GM12878 (cell line): ENCODE measurements around the gene VMP1. TPM values are rescaled to one million over a fixed set of nuclear protein-coding genes. Genes with fewer than 3 reads are reported as not detected.

Source experiments
- ATAC-seq: fragments of 200-7000 bp; cut with Tn5 transposase; 3 replicates; pipeline ENCODE4 v1.9.1; 2020; ENCODE audit warnings: mild to moderate bottlenecking, moderate library complexity
- BruUV-seq: library from RNA; stranded (reverse); fragments of 400-500 nt; replicated peaks from 2 replicates; lab custom pipeline; 2021; lab: Mats Ljungman, UMichigan
- CTCF ChIA-PET: fragments of 300-600 bp; sonication (Branson Sonifier 250); formaldehyde crosslinking; extraction: SDS; loops from one replicate; lab custom pipeline; 2021; ENCODE audit warnings: inconsistent platforms; lab: Yijun Ruan, JAX
- POLR2A ChIA-PET: fragments of 350-600 bp; formaldehyde crosslinking; extraction: SDS; loops from one replicate; lab custom pipeline; 2021; ENCODE audit warnings: inconsistent platforms; lab: Charles Lee
- RAD21 ChIA-PET: fragments of 300-600 bp; sonication (Branson Sonifier 250); formaldehyde crosslinking; loops from one replicate; lab custom pipeline; 2023; ENCODE audit warnings: antibody characterized with exemption; ENCODE audit not compliant: unreplicated experiment; lab: Charles Lee
- SMC1A ChIA-PET: fragments of 300-600 bp; sonication (Branson Sonifier 250); formaldehyde crosslinking; loops from one replicate; lab custom pipeline; 2023; ENCODE audit not compliant: unreplicated experiment, uncharacterized antibody; lab: Charles Lee
- DNase-seq: peaks from one replicate; pipeline ENCODE4 v3.0.0-alpha.2; 2011; ENCODE audit warnings: low read depth, low spot score
- FAIRE-seq: peaks from 3 replicates; lab custom pipeline; 2011; peaks lifted over from hg19 to GRCh38; lab: Jason Lieb, UNC
- H2AFZ ChIP-seq: 2 replicates; pipeline ENCODE4 v1.6.0; 2011; ENCODE audit warnings: low read depth, low read length, control low read depth; ENCODE audit not compliant: control insufficient read depth
- H3K27ac ChIP-seq: 2 replicates; pipeline ENCODE4 v1.5.1; 2011; ENCODE audit warnings: control low read depth; ENCODE audit not compliant: control insufficient read depth, insufficient read depth
- H3K27me3 ChIP-seq, 2 experiments: replicated peaks in 1 of 2; 2 replicates each; pipeline versions ENCODE4 v1.6.0 to v1.6.1; 2011; ENCODE audit warnings: low read length in 1 of 2; ENCODE audit not compliant: control insufficient read depth in 2 of 2, insufficient read depth in 2 of 2
- H3K36me3 ChIP-seq, 2 experiments: 2 replicates each; pipeline ENCODE4 v1.5.1; 2011; ENCODE audit warnings: low read length in 1 of 2; ENCODE audit not compliant: control insufficient read depth in 2 of 2, insufficient read depth in 2 of 2
- H3K4me1 ChIP-seq: 2 replicates; pipeline ENCODE4 v1.6.1; 2011; ENCODE audit warnings: mild to moderate bottlenecking, low read length, moderate library complexity, mixed read lengths; ENCODE audit not compliant: control insufficient read depth, insufficient read depth
- H3K4me2 ChIP-seq: 2 replicates; pipeline ENCODE4 v1.6.0; 2011; ENCODE audit warnings: control low read depth; ENCODE audit not compliant: control insufficient read depth, insufficient read depth
- H3K4me3 ChIP-seq: fragments of 200-600 bp; sonication (generic); 2 replicates; pipeline ENCODE4 v1.5.1; 2016
- H3K79me2 ChIP-seq: 2 replicates; pipeline ENCODE4 v1.6.0; 2011; ENCODE audit warnings: low read length; ENCODE audit not compliant: control insufficient read depth, insufficient read depth
- H3K9ac ChIP-seq: 2 replicates; pipeline ENCODE4 v1.8.0; 2011; ENCODE audit warnings: low read length, control low read depth, mixed read lengths; ENCODE audit not compliant: control insufficient read depth, insufficient read depth
- H3K9me3 ChIP-seq: replicated peaks from 3 replicates; pipeline ENCODE4 v1.5.1; 2011; ENCODE audit warnings: mild to moderate bottlenecking, low read length; ENCODE audit not compliant: control insufficient read depth, insufficient read depth
- H4K20me1 ChIP-seq: 2 replicates; pipeline ENCODE4 v1.6.0; 2011; ENCODE audit not compliant: control insufficient read depth, insufficient read depth
- NFXL1 ChIP-seq: fragments of 450-650 bp; IDR thresholded peaks from 2 replicates; pipeline ENCODE4 v1.6.1; 2017; ENCODE audit warnings: antibody characterized with exemption, mild to moderate bottlenecking, borderline replicate concordance
- PML ChIP-seq: IDR thresholded peaks from 2 replicates; pipeline ENCODE4 v1.6.1; 2012; ENCODE audit warnings: low read length, inconsistent platforms
- POLR2AphosphoS5 ChIP-seq: IDR thresholded peaks from 2 replicates; pipeline ENCODE4 v1.6.1; 2011; ENCODE audit warnings: mild to moderate bottlenecking, low read length, inconsistent platforms
- WGBS: methylation state at CpG from one replicate; pipeline ENCODE4 v1.1.6; 2016; ENCODE audit warnings: low lambda C conversion rate; ENCODE audit not compliant: insufficient replicate concordance, insufficient coverage; ENCODE audit errors: missing lambda C conversion rate; 5-methylcytosine and 5-hydroxymethylcytosine counted together
- in situ Hi-C: fragments of 300-500 bp; cut with MboI; formaldehyde crosslinking; loops from 9 replicates; pipeline ENCODE4 v1.14.3; 2018; ENCODE audit warnings: mixed read lengths
- intact Hi-C: fragments of 100-400 bp; cut with micrococcal nuclease; formaldehyde crosslinking; loops from one replicate; pipeline ENCODE4 v1.14.2; 2022; ENCODE audit not compliant: unreplicated experiment
- polyA plus RNA-seq, 11 experiments: library from polyadenylated mRNA; depleted of rRNA in 4 of 11; unstranded in 6 of 11; stranded (reverse) in 5 of 11; fragments of >200 nt; fragmentation: Nextera tagmentation in 4 of 11; fragmentation: Illumina TruSeq in 1 of 11; extraction: Ambion mirVana in 4 of 11; extraction: Trizol in 1 of 11; gene quantifications; 1 replicate in 1 of 11; 2 replicates in 10 of 11; pipeline versions ENCODE4 v1.2.1 to v1.2.3, GENCODE V29; 2011 to 2016; ENCODE audit warnings: inconsistent platforms in 2 of 11, missing spikeins in 2 of 11, low read depth in 1 of 11
- total RNA-seq, 4 experiments: library from RNA; depleted of rRNA in 3 of 4; stranded (reverse); fragments of >200 nt in 3 of 4; fragmentation: Illumina TruSeq in 1 of 4; extraction: Trizol in 1 of 4; gene quantifications; 2 replicates each; pipeline versions ENCODE4 v1.2.1 to v1.2.3, GENCODE V29; 2013 to 2021
- TF ChIP-seq, protein P1 (sequence below): fragments of 150-350 bp; IDR thresholded peaks from 2 replicates; pipeline ENCODE4 v1.6.1; 2016; ENCODE audit warnings: low read depth, low read length

The VMP1 gene
- total and polyA plus RNA-seq, 10 of the 15 experiments (the other 5 are each of a cell fraction or from before 2014, with no cell fraction given) = 88.4 to 199 (median 132) TPM

DNA sequence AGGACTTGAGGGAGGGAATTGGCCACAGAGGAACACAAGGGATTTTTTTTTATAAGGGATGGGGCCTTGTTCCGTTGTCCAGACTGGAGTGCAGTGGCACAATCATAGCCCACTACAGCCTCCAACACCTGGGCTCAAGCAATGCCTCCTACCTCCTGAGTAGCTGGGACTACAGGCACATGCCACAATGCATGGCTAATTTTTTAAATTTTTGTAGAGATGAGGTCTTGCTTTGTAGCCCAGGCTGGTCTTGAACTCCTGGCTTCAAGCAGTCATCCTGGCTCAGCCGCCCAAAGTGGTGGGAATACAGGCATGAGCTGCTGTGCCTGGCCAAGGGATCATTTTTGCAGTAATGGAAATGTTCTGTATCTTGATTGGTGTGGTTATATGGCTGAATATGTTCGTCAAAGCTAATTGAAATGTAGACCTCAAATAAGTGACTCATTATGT is 56.9 kb downstream of the VMP1 start:
- CTCF ChIA-PET = interaction anchor here (0.6 to 4.9 kb wide), 6 partner anchors 10 to 98 kb away, joined by 3 to 42 read pairs (median 8); no protein-coding TSS in a partner anchor
- DNase-seq = no peak
- FAIRE-seq = no peak
- POLR2A ChIA-PET = interaction anchor here (0.6 to 4.0 kb wide), 12 partner anchors 8 to 104 kb away, joined by 3 to 19 read pairs (median 4); no protein-coding TSS in a partner anchor
- Histone ChIP-seq H3K4me1 (peaks cover 4% of the 10 kb centered on the region; the same call in 1 of the 2 replicates), H3K4me2 (no peak overlapping the region), H3K27ac (no peak overlapping the region), H3K36me3 (peaks cover 0 to 3% of the 10 kb centered on the region in 2 experiments; a peak in 1 of 4 replicates), H2AFZ (no peak overlapping the region), H3K9me3 (no peaks in the 10 kb centered on the region; the same call in 1 of the 3 replicates), H4K20me1 (no peaks in the 10 kb centered on the region), H3K4me3 (no peak overlapping the region), H3K9ac (no peak overlapping the region), H3K27me3 (no peaks in the 10 kb centered on the region), H3K79me2 (no peaks in the 10 kb centered on the region)
- 95% methylated on average over 3 of the region's 3 CpGs for WGBS
- BruUV-seq = no TSS peak
- ATAC-seq = no peak
- RAD21 ChIA-PET = interaction anchor here (0.6 to 5.6 kb wide), 6 partner anchors 11 to 84 kb away, joined by 3 to 51 read pairs (median 30); no protein-coding TSS in a partner anchor
- in situ Hi-C loops (no loop called here), intact Hi-C loops (no loop called here)
- SMC1A ChIA-PET = interaction anchor here (0.8 to 5.6 kb wide), 10 partner anchors 10 to 95 kb away, joined by 3 to 74 read pairs (median 10); no protein-coding TSS in a partner anchor
- TF ChIP-seq NFXL1 (no peak), POLR2AphosphoS5 (no peak), PML (no peak)
- TF ChIP-seq, protein P1, sequence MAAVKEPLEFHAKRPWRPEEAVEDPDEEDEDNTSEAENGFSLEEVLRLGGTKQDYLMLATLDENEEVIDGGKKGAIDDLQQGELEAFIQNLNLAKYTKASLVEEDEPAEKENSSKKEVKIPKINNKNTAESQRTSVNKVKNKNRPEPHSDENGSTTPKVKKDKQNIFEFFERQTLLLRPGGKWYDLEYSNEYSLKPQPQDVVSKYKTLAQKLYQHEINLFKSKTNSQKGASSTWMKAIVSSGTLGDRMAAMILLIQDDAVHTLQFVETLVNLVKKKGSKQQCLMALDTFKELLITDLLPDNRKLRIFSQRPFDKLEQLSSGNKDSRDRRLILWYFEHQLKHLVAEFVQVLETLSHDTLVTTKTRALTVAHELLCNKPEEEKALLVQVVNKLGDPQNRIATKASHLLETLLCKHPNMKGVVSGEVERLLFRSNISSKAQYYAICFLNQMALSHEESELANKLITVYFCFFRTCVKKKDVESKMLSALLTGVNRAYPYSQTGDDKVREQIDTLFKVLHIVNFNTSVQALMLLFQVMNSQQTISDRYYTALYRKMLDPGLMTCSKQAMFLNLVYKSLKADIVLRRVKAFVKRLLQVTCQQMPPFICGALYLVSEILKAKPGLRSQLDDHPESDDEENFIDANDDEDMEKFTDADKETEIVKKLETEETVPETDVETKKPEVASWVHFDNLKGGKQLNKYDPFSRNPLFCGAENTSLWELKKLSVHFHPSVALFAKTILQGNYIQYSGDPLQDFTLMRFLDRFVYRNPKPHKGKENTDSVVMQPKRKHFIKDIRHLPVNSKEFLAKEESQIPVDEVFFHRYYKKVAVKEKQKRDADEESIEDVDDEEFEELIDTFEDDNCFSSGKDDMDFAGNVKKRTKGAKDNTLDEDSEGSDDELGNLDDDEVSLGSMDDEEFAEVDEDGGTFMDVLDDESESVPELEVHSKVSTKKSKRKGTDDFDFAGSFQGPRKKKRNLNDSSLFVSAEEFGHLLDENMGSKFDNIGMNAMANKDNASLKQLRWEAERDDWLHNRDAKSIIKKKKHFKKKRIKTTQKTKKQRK = no peak
